Lung (tissue), 12 donors: ENCODE measurements around the gene TMEM45B. TPM values are rescaled to one million over a fixed set of nuclear protein-coding genes. Genes with fewer than 3 reads are reported as not detected.

ENCODE experiments used
- ATAC-seq: fragments of 200-7000 bp; cut with Tn5 transposase; one replicate; pipeline ENCODE4 v1.9.1; 2020; ENCODE audit warnings: moderate number of reproducible peaks; ENCODE audit not compliant: insufficient read depth, low FRiP score
- DNase-seq, 3 donors: peaks; one replicate each; pipeline ENCODE4 v3.0.0-alpha.2; 2013 to 2017
- H3K27ac ChIP-seq, 2 donors: one replicate each; pipeline ENCODE4 v1.5.1; 2013; ENCODE audit warnings: mild to moderate bottlenecking in 2 of 2, moderate library complexity in 2 of 2, control low read depth in 1 of 2, inconsistent platforms in 1 of 2, low read depth in 1 of 2, low read length in 1 of 2
- H3K27me3 ChIP-seq, 3 donors: one replicate each; pipeline ENCODE4 v1.5.1; 2013; ENCODE audit warnings: low read length in 2 of 3; ENCODE audit not compliant: control insufficient read depth in 3 of 3, insufficient read depth in 3 of 3
- H3K36me3 ChIP-seq, 4 donors: one replicate each; pipeline ENCODE4 v1.5.1; 2013; ENCODE audit warnings: low read length in 4 of 4, mild to moderate bottlenecking in 1 of 4, moderate library complexity in 1 of 4; ENCODE audit not compliant: control insufficient read depth in 4 of 4, insufficient read depth in 4 of 4
- H3K4me1 ChIP-seq, 5 donors: one replicate each; pipeline ENCODE4 v1.5.1; 2013; ENCODE audit warnings: low read length in 5 of 5, mild to moderate bottlenecking in 2 of 5, moderate library complexity in 1 of 5; ENCODE audit not compliant: control insufficient read depth in 5 of 5, insufficient read depth in 5 of 5
- H3K4me3 ChIP-seq: one replicate; pipeline ENCODE4 v1.5.1; 2013; ENCODE audit warnings: mild to moderate bottlenecking, control low read depth, moderate library complexity
- H3K9ac ChIP-seq, 2 donors: one replicate each; pipeline ENCODE4 v1.5.1; 2013; ENCODE audit warnings: low read length in 2 of 2, control low read depth in 1 of 2; ENCODE audit not compliant: insufficient read depth in 1 of 2
- H3K9me3 ChIP-seq, 4 donors: one replicate each; pipeline ENCODE4 v1.5.1; 2013; ENCODE audit warnings: low read length in 3 of 4, mild to moderate bottlenecking in 1 of 4, moderate library complexity in 1 of 4; ENCODE audit not compliant: control insufficient read depth in 4 of 4, insufficient read depth in 3 of 4
- CTCF ChIP-seq: IDR thresholded peaks from 2 replicates; pipeline ENCODE4 v1.5.1; 2012; ENCODE audit warnings: mild to moderate bottlenecking; ENCODE audit errors: control extremely low read depth, extremely low read depth
- WGBS, 2 donors: extraction: QIAGEN DNeasy Blood & Tissue Kit; methylation state at CpG; one replicate each; pipeline ENCODE4 v1.1.7; 2013; 5-methylcytosine and 5-hydroxymethylcytosine counted together
- polyA plus RNA-seq, 2 donors: library from polyadenylated mRNA; stranded (reverse); fragments of 200-250 nt; gene quantifications; one replicate each; pipeline ENCODE4 v1.2.1, GENCODE V29; 2013
- total RNA-seq, 2 donors: library from RNA; depleted of rRNA in 1 of 2; stranded (reverse); fragments of >200 nt in 1 of 2; gene quantifications; one replicate each; pipeline ENCODE4 v1.2.1, GENCODE V29; 2014 to 2021
- donor health status: control.
- donor health status: control.
- donor health status: Bipolar disorder and iron deficiency.
- donor health status: healthy.
- donor health status: DM: yes; HTN: yes; CAD: no.

Gene TMEM45B
- total and polyA plus RNA-seq, 4 donors = 11.6 to 20.5 (median 16.0) TPM

DNA sequence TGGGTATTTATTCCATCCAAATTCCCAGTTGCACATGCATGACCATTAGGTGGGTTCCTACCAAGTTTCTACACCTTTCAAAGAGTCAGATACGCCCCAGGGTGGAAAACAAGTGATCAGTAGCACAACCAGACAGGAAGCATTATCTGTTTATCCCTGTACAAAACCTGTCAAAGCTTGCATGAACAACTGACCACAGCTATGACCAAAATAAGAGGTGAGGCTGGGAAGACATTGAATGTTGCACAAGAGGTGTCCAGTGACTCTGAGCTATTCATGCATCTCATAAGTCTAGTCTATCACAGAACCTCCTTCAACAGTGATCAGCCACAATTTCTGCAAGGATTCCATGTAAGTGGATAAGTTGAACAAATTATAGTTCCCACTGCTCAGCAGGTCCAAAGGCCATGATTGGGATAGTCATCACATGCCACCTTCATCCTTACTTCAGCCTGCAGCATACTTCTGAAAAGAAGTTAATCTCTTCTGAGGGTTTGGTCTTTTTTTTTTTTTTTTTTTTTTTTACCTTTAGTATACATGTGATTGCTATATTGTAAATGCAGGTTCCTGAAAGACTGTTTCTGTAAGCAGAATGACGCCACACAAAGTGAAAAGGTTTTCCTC is 28.0 kb upstream of the TMEM45B start:
- ATAC-seq (no peak), DNase-seq (no peak)
- no peak for TF ChIP-seq CTCF
- WGBS, 2 donors = 78 to 86% methylated on average over 2 of the region's 2 CpGs
- H3K4me1 ChIP-seq = no peaks in the 10 kb centered on the region
- no peaks in the 10 kb centered on the region for H3K9me3 ChIP-seq
- H3K27me3 ChIP-seq = no peaks in the 10 kb centered on the region
- no peak overlapping the region for H3K4me3 ChIP-seq
- H3K36me3 ChIP-seq = no peaks in the 10 kb centered on the region
- H3K27ac ChIP-seq = no peak overlapping the region
- no peak overlapping the region for H3K9ac ChIP-seq

DNA sequence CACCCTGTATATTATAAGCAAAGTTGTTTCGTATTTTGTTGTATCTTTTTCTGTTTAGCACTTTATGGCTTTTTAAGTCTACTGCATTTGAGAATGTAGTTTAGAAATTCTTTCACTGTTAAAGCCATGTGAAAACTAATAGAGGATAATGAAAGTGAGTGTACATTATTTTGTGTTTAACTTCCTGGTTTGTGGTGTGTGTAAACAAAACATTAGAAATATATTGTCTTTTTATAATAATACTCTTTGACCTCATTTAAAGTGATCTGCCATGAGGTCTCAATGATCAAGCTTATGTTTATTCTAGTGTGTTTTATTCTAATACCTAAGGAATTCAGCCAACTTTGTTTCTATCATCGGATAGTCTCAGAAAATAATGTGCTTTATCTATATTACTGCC is 27.4 kb upstream of the TMEM45B start:
- no peak for DNase-seq
- Histone ChIP-seq H3K9ac (no peak overlapping the region), H3K27me3 (no peaks in the 10 kb centered on the region), H3K4me3 (no peak overlapping the region), H3K36me3 (no peaks in the 10 kb centered on the region), H3K4me1 (no peaks in the 10 kb centered on the region), H3K27ac (no peak overlapping the region), H3K9me3 (no peaks in the 10 kb centered on the region)
- no peak for ATAC-seq
- WGBS, 2 donors = 79 to 82% methylated on average over 2 of the region's 2 CpGs
- TF ChIP-seq CTCF = no peak

GRCh38 chr11:129790106-129790505 is 25.5 kb upstream of the TMEM45B start:
- H3K27me3 ChIP-seq = no peaks in the 10 kb centered on the region
- ATAC-seq = no peak
- 72 to 75% methylated on average over 2 of the region's 2 CpGs for WGBS, 2 donors
- no peak overlapping the region for H3K27ac ChIP-seq
- H3K9ac ChIP-seq = no peak overlapping the region
- no peak for TF ChIP-seq CTCF
- H3K36me3 ChIP-seq = no peaks in the 10 kb centered on the region
- no peaks in the 10 kb centered on the region for H3K4me1 ChIP-seq
- H3K4me3 ChIP-seq = no peak overlapping the region
- H3K9me3 ChIP-seq = peaks cover 0 to 4% (median 1%) of the 10 kb centered on the region in 4 donors
- DNase-seq = no peak

DNA sequence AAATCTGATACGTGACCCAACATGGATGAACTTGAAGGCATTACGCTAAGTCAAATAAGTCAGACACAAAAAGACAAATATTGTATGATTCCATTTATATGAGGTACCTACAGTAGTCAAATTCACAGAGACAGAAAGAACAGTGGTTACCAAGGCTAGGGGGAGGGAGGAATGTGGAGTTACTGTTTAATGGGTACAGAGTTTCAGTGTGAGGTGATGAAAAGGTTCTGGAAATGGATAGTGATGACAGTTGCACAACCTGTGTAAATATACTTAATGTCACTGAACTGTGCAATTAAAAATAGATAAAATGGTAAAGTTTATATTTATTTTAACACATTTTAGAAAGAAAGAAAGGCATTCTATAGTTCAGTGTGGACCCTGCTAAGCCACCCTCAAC is 24.1 kb upstream of the TMEM45B start:
- TF ChIP-seq CTCF = no peak
- Histone ChIP-seq H3K9me3 (peaks cover 0 to 5% (median 1%) of the 10 kb centered on the region in 4 donors), H3K36me3 (no peaks in the 10 kb centered on the region), H3K27ac (no peak overlapping the region), H3K9ac (no peak overlapping the region), H3K27me3 (no peaks in the 10 kb centered on the region), H3K4me1 (no peaks in the 10 kb centered on the region), H3K4me3 (no peak overlapping the region)
- ATAC-seq (no peak), DNase-seq (peak in 1 of 3 donors; percentile 9)
- WGBS, 2 donors = 94 to 96% methylated on average over 2 of the region's 2 CpGs
